Measurements from ENCODE around the gene MAML1. TPM values are rescaled to one million over a fixed set of nuclear protein-coding genes. Genes with fewer than 3 reads are reported as not detected.
"Not testable (repeated sequence)": the region's sequence is repeated elsewhere in the genome, so short reads cannot be mapped to it uniquely, and the experiment has no call there.

Gene MAML1
- total and polyA plus RNA-seq, 2 experiments from 2014 or later = 9.6 to 43.9 TPM

- TF ChIP-seq REST (IDR thresholded peaks at IDR 0.05; ENCODE audit: unreplicated experiment) (no peak), EZH2 (IDR thresholded peaks at IDR 0.05; ENCODE audit: low read depth, unreplicated experiment) (no peak), CTCF (conservative IDR thresholded peaks at IDR 0.05; ENCODE audit: low read depth in 2 of 2) (no peak), ZNF114 (CRISPR knock-in tag; IDR thresholded peaks at IDR 0.05) (no peak), ZNF331 (CRISPR knock-in tag; IDR thresholded peaks at IDR 0.05; ENCODE audit: low read depth) (no peak)
Measured at GRCh38 chr5:179738742-179739141, 6.1 kb downstream of the MAML1 start (continued).

- peaks cover 31% of the 10 kb centered on the region for H3K36me3 Mint-ChIP-seq (ENCODE audit: low read depth)
- H3F3A ChIP-seq (replicated peaks; ENCODE audit: low read depth); ATAC-seq; H3K4me2 ChIP-seq; H3K4me3 Mint-ChIP-seq; H3K4me1 ChIP-seq (ENCODE audit: insufficient read depth); H3K9me2 ChIP-seq (ENCODE audit: insufficient read depth); H3K9me3 Mint-ChIP-seq; H3K4me3 ChIP-seq; H2AFZ ChIP-seq; H3K27me3 ChIP-seq (ENCODE audit: insufficient read depth); H3K27ac Mint-ChIP-seq; H3K27me3 Mint-ChIP-seq (ENCODE audit: insufficient read depth, low read depth, poor library complexity); H3K4me1 Mint-ChIP-seq; H3K36me3 ChIP-seq (ENCODE audit: insufficient read depth); DNase-seq (ENCODE audit: low spot score): not testable (repeated sequence)
- Histone ChIP-seq H4K20me1 (replicated peaks; ENCODE audit: insufficient read depth) (peaks cover 51% of the 10 kb centered on the region), H3K27ac (ENCODE audit: low read depth) (peak overlapping the region; percentile 39; the same call in 1 of the 2 replicates), H3K79me2 (replicated peaks; ENCODE audit: insufficient read depth) (peaks cover 100% of the 10 kb centered on the region)
Measured at GRCh38 chr5:179744106-179744505, 11.5 kb downstream of the MAML1 start.

- no peak overlapping the region for H3K27ac Mint-ChIP-seq
- H3K27ac ChIP-seq (ENCODE audit: low read depth) = no peak overlapping the region
- no peaks in the 10 kb centered on the region; the same call in 1 of the 3 replicates for H3K9me3 Mint-ChIP-seq
- peaks cover 52% of the 10 kb centered on the region for H4K20me1 ChIP-seq (replicated peaks; ENCODE audit: insufficient read depth)
- H3K9me2 ChIP-seq (ENCODE audit: insufficient read depth) = no peaks in the 10 kb centered on the region
- no peak overlapping the region for H3K4me3 Mint-ChIP-seq
- ATAC-seq (no peak), DNase-seq (ENCODE audit: low spot score) (no peak)
- H3K27me3 ChIP-seq (ENCODE audit: insufficient read depth) = no peaks in the 10 kb centered on the region
- H3K36me3 ChIP-seq (ENCODE audit: insufficient read depth) = peaks cover 3% of the 10 kb centered on the region; the same call in 1 of the 2 replicates
- H3K4me1 Mint-ChIP-seq = no peaks in the 10 kb centered on the region
- no peaks in the 10 kb centered on the region for H3K27me3 Mint-ChIP-seq (ENCODE audit: insufficient read depth, low read depth, poor library complexity)
- H3K4me1 ChIP-seq (ENCODE audit: insufficient read depth) = no peaks in the 10 kb centered on the region
- H3K79me2 ChIP-seq (replicated peaks; ENCODE audit: insufficient read depth) = peaks cover 100% of the 10 kb centered on the region
- no peak overlapping the region for H3K4me3 ChIP-seq
- peaks cover 10% of the 10 kb centered on the region; the same call in 1 of the 2 replicates for H3F3A ChIP-seq (replicated peaks; ENCODE audit: low read depth)
- no peak overlapping the region for H2AFZ ChIP-seq
- H3K36me3 Mint-ChIP-seq (ENCODE audit: low read depth) = peaks cover 23% of the 10 kb centered on the region
- H3K4me2 ChIP-seq = no peak overlapping the region
- TF ChIP-seq ZNF331 (CRISPR knock-in tag; IDR thresholded peaks at IDR 0.05; ENCODE audit: low read depth) = no peak
- no peak for TF ChIP-seq CTCF (conservative IDR thresholded peaks at IDR 0.05; ENCODE audit: low read depth in 2 of 2)
- no peak for TF ChIP-seq POLR2AphosphoS5 (IDR thresholded peaks at IDR 0.05; ENCODE audit: low read depth)
- TF ChIP-seq REST (IDR thresholded peaks at IDR 0.05; ENCODE audit: unreplicated experiment) = no peak
- no peak for TF ChIP-seq CREB1 (CRISPR knock-in tag; IDR thresholded peaks at IDR 0.05; ENCODE audit: low read depth)
- TF ChIP-seq EZH2phosphoT487 (IDR thresholded peaks at IDR 0.05; ENCODE audit: unreplicated experiment) = no peak
- no peak for TF ChIP-seq STAT1 (IDR thresholded peaks at IDR 0.05; ENCODE audit: unreplicated experiment)
- no peak for TF ChIP-seq ETS1 (IDR thresholded peaks at IDR 0.05)
- no peak for TF ChIP-seq EZH2 (IDR thresholded peaks at IDR 0.05; ENCODE audit: low read depth, unreplicated experiment)
Measured at GRCh38 chr5:179746872-179747271, 14.2 kb downstream of the MAML1 start.

Data from GM23338 (cell line).